GM12878 (cell line): Measurements from ENCODE around the gene CXorf66. TPM values are rescaled to one million over a fixed set of nuclear protein-coding genes. Genes with fewer than 3 reads are reported as not detected.

ENCODE experiments used
- E2F8 ChIP-seq: fragments of 450-650 bp; IDR thresholded peaks from 2 replicates; pipeline ENCODE4 v1.6.1; 2018; ENCODE audit warnings: mild to moderate bottlenecking, low read depth, moderate library complexity; ENCODE audit not compliant: partially characterized antibody
- JUNB ChIP-seq: IDR thresholded peaks from 2 replicates; pipeline ENCODE4 v1.6.1; 2016; ENCODE audit warnings: antibody characterized with exemption, mild to moderate bottlenecking
- JUND ChIP-seq: IDR thresholded peaks from 2 replicates; pipeline ENCODE4 v1.6.1; 2012; ENCODE audit warnings: low read depth, mild to moderate bottlenecking, low read length, improper control_type of control experiment, moderate library complexity
- POLR2AphosphoS2 ChIP-seq: IDR thresholded peaks from 2 replicates; pipeline ENCODE4 v1.6.1; 2011; ENCODE audit warnings: low read depth, mild to moderate bottlenecking, low read length, improper control_type of control experiment, moderate library complexity
- RB1 ChIP-seq: fragments of 450-650 bp; formaldehyde crosslinking; IDR thresholded peaks from 2 replicates; pipeline ENCODE4 v1.6.1; 2017; ENCODE audit warnings: mild to moderate bottlenecking, borderline replicate concordance
- RFX5 ChIP-seq: IDR thresholded peaks from 2 replicates; pipeline ENCODE4 v1.6.1; 2011; ENCODE audit warnings: low read depth, low read length, improper control_type of control experiment
- SIN3A ChIP-seq: IDR thresholded peaks from 2 replicates; pipeline ENCODE4 v1.6.1; 2012; ENCODE audit warnings: low read depth, low read length, improper control_type of control experiment
- TCF12 ChIP-seq: IDR thresholded peaks from 2 replicates; pipeline ENCODE4 v1.6.1; 2011; ENCODE audit warnings: low read depth, mild to moderate bottlenecking, low read length
- ZNF622 ChIP-seq: fragments of 450-650 bp; IDR thresholded peaks from 2 replicates; pipeline ENCODE4 v1.6.1; 2017; ENCODE audit warnings: mild to moderate bottlenecking, inconsistent platforms
- ZNF687 ChIP-seq: fragments of 450-650 bp; IDR thresholded peaks from 2 replicates; pipeline ENCODE4 v1.6.1; 2017; ENCODE audit warnings: mild to moderate bottlenecking, moderate library complexity
- ZSCAN29 ChIP-seq: fragments of 450-650 bp; IDR thresholded peaks from 2 replicates; pipeline ENCODE4 v1.6.1; 2017; ENCODE audit warnings: mild to moderate bottlenecking, moderate library complexity
- polyA plus RNA-seq, 11 experiments: library from polyadenylated mRNA; depleted of rRNA in 4 of 11; unstranded in 6 of 11; stranded (reverse) in 5 of 11; fragments of >200 nt; fragmentation: Nextera tagmentation in 4 of 11; fragmentation: Illumina TruSeq in 1 of 11; extraction: Ambion mirVana in 4 of 11; extraction: Trizol in 1 of 11; gene quantifications; 1 replicate in 1 of 11; 2 replicates in 10 of 11; pipeline versions ENCODE4 v1.2.1 to v1.2.3, GENCODE V29; 2011 to 2016; ENCODE audit warnings: inconsistent platforms in 2 of 11, missing spikeins in 2 of 11, low read depth in 1 of 11
- total RNA-seq, 4 experiments: library from RNA; depleted of rRNA in 3 of 4; stranded (reverse); fragments of >200 nt in 3 of 4; fragmentation: Illumina TruSeq in 1 of 4; extraction: Trizol in 1 of 4; gene quantifications; 2 replicates each; pipeline versions ENCODE4 v1.2.1 to v1.2.3, GENCODE V29; 2013 to 2021

CXorf66 gene
- total and polyA plus RNA-seq, 10 of the 15 experiments (the other 5 are each of a cell fraction or from before 2014, with no cell fraction given): not detected

GRCh38 chrX:139909712-139910111, 55.6 kb downstream of the CXorf66 start (continued):
- no peak for TF ChIP-seq ZNF687
- TF ChIP-seq TCF12: no peak
- TF ChIP-seq E2F8: no peak
- TF ChIP-seq SIN3A: no peak
- no peak for TF ChIP-seq POLR2AphosphoS2
- no peak for TF ChIP-seq RFX5
- no peak for TF ChIP-seq ZSCAN29
- TF ChIP-seq JUND: no peak
- TF ChIP-seq JUNB: peak; percentile 37; the same call in 1 of the 2 replicates
- no peak for TF ChIP-seq RB1
- TF ChIP-seq ZNF622: no peak
